HG03060 (cell line): Measurements from ENCODE around the gene LSM10.
A peak's percentile ranks its signal among the peaks of the same experiment; 100 is the strongest.

Experiments
- ATAC-seq: cut with Tn5 transposase; IDR thresholded peaks from one replicate; pipeline ENCODE4 v1.9.1; 2021; ENCODE audit warnings: low read depth, moderate number of reproducible peaks; ENCODE audit not compliant: unreplicated experiment

LSM10 gene

GRCh38 chr1:36397378-36398230, at the start of gene LSM10:
Gene LSM10 (minus strand): TSS chr1:36397908. CDS start chr1:36394129, 3,779 bp downstream.
- peak; percentile 53 for ATAC-seq

- no peak for ATAC-seq
Measured at GRCh38 chr1:36447450-36447849, 49.7 kb upstream of the LSM10 start.

GRCh38 chr1:36446746-36447145, 49.0 kb upstream of the LSM10 start:
- ATAC-seq = no peak

- ATAC-seq = no peak
Measured at GRCh38 chr1:36446271-36446670, 48.6 kb upstream of the LSM10 start.

GRCh38 chr1:36443297-36443696, 45.6 kb upstream of the LSM10 start:
- ATAC-seq = no peak

GRCh38 chr1:36442337-36442736, 44.6 kb upstream of the LSM10 start:
- no peak for ATAC-seq

GRCh38 chr1:36440646-36441045, 42.9 kb upstream of the LSM10 start:
- no peak for ATAC-seq

GRCh38 chr1:36440044-36440443, 42.3 kb upstream of the LSM10 start:
- ATAC-seq = no peak

- no peak for ATAC-seq
Measured at GRCh38 chr1:36438715-36439114, 41.0 kb upstream of the LSM10 start.

- no peak for ATAC-seq
Measured at GRCh38 chr1:36436821-36437220, 39.1 kb upstream of the LSM10 start.

- ATAC-seq = no peak
Measured at GRCh38 chr1:36433102-36433501, 35.4 kb upstream of the LSM10 start.

GRCh38 chr1:36432616-36433015, 34.9 kb upstream of the LSM10 start:
- ATAC-seq = no peak

- no peak for ATAC-seq
Measured at GRCh38 chr1:36425791-36426190, 28.1 kb upstream of the LSM10 start.

- ATAC-seq = no peak
Measured at GRCh38 chr1:36421649-36422048, 23.9 kb upstream of the LSM10 start.

GRCh38 chr1:36420836-36421317, 23.2 kb upstream of the LSM10 start:
- ATAC-seq = no peak

GRCh38 chr1:36420409-36420808, 22.7 kb upstream of the LSM10 start:
- ATAC-seq = no peak

- no peak for ATAC-seq
Measured at GRCh38 chr1:36419569-36419968, 21.9 kb upstream of the LSM10 start.

- ATAC-seq = no peak
Measured at GRCh38 chr1:36419140-36419539, 21.4 kb upstream of the LSM10 start.

GRCh38 chr1:36417931-36418330, 20.2 kb upstream of the LSM10 start:
- no peak for ATAC-seq

GRCh38 chr1:36415661-36416326, 18.1 kb upstream of the LSM10 start:
- no peak for ATAC-seq

- ATAC-seq = no peak
Measured at GRCh38 chr1:36414384-36414783, 16.7 kb upstream of the LSM10 start.
